ENCODE measurements around the gene MIEF1.
"Not testable (repeated sequence)": the region's sequence is repeated elsewhere in the genome, so short reads cannot be mapped to it uniquely, and the experiment has no call there.

The MIEF1 gene

DNA sequence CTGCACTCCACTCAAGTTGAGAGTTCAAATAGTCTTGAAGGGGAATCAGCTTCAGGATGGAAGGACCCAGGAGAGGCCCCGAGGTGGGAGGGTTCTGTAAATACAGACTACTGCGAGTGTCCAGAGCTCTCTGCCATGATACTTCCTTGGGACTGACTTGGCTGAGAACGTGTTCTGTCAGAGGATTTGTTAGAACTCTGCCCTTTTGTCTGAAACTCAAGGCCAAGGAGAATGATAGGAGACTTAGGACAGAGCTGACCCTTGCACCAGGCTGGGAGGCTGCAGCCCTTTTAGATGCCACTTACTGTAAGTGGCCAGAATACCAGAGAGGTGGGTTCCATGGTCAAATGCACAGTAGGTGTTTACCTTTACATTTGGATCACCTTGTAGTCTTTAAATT is 15.4 kb downstream of the MIEF1 start:
- no peak for DNase-seq

GRCh38 chr22:39518144-39518786 is 16.2 kb downstream of the MIEF1 start:
- no peak for DNase-seq

DNA sequence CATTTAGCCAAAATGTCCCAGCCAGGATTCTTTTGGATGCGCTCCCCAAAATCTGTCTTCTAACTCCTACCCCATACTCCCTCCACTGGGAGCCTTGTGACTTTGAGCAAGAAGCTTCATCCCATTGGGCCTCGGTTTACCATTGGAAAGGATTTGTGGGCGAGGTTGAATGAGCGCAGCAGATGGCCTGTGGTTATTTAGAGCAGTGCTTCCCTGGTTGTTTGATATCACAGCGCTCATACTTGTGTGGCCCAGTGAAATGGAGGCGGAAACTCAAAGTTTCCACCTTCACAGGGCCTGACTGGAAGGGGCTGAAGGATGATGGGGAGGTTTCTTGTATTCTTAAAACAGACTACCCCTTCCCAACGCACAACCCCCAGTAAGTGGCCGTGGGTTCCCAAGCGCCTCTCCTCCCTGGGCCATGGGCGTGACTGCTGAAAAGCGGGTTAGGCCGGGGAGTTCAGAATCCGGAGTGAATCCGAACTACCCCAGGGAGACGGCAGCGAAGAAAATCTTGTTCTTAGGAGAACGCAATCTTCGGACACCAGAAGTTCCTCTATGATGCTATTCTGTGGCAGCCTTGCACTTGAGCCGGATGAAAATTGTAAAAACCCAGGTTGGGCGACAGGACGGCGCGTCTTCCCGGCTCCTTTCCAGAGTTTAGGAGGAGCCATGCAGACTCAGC is 17.0 kb downstream of the MIEF1 start:
- DNase-seq: peak; percentile 47

- no peak for DNase-seq
Observed at GRCh38 chr22:39519681-39520225, 17.7 kb downstream of the MIEF1 start.

GRCh38 chr22:39520226-39521105 is 18.4 kb downstream of the MIEF1 start, which contains the start of gene ATF4:
TSS of gene ATF4 (plus strand) at chr22:39520562. CDS start at chr22:39521446, 884 bp downstream.
- DNase-seq: peak; percentile 99

DNA sequence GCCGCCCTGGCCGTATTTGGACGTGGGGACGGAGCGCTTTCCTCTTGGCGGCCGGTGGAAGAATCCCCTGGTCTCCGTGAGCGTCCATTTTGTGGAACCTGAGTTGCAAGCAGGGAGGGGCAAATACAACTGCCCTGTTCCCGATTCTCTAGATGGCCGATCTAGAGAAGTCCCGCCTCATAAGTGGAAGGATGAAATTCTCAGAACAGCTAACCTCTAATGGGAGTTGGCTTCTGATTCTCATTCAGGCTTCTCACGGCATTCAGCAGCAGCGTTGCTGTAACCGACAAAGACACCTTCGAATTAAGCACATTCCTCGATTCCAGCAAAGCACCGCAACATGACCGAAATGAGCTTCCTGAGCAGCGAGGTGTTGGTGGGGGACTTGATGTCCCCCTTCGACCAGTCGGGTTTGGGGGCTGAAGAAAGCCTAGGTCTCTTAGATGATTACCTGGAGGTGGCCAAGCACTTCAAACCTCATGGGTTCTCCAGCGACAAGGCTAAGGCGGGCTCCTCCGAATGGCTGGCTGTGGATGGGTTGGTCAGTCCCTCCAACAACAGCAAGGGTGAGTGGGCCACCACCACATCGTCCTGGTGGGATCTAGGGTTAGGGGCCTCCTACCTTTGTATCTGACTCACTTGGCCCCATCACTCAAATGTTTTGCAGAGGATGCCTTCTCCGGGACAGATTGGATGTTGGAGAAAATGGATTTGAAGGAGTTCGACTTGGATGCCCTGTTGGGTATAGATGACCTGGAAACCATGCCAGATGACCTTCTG is 19.2 kb downstream of the MIEF1 start:
- DNase-seq: not testable (repeated sequence)

DNA sequence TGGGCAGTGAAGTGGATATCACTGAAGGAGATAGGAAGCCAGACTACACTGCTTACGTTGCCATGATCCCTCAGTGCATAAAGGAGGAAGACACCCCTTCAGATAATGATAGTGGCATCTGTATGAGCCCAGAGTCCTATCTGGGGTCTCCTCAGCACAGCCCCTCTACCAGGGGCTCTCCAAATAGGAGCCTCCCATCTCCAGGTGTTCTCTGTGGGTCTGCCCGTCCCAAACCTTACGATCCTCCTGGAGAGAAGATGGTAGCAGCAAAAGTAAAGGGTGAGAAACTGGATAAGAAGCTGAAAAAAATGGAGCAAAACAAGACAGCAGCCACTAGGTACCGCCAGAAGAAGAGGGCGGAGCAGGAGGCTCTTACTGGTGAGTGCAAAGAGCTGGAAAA is 20.0 kb downstream of the MIEF1 start:
- DNase-seq: not testable (repeated sequence)

GRCh38 chr22:39522567-39523300 is 20.6 kb downstream of the MIEF1 start:
- DNase-seq: peak; percentile 58

- no peak for DNase-seq
Observed at GRCh38 chr22:39524089-39524752, 22.1 kb downstream of the MIEF1 start.

- DNase-seq: no peak
Observed at GRCh38 chr22:39524753-39525657, 22.9 kb downstream of the MIEF1 start.

DNA sequence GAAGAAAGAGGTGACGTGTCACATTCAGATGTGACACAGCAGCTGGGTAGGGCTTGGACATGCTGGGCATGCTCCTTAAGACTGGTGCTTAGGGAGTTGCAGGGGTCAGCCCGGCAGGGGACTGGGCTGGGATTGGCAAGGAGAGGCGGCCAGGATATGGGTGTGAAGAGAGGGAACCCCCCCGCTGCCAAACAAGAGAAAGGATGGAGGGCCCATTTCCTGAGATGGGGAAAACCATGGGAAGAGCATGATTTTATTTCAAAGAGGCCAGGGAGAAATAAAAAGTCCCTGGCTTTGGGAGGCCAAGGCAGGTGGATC is 23.5 kb downstream of the MIEF1 start:
- DNase-seq: no peak

DNA sequence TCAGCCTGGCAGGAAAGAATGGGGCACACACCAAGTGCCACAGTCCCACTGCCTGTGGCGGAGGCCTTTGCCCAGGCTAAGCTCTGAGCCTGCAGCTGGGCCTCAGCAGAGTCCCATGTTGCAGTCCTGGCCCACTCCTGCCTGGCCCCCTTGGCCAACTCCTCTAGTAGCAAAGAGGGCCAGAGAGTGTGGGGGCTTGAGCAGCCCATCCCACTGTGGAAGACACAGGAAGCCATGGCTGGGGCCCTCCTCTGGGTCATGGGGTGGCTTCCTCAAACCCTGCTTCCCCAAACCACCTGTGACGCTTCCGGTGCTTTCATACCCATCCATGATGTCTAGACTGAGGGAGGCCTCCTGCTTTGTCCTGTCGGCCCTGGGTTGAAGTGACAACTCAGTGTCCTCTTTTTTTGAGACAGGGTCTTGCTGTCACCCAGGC is 24.7 kb downstream of the MIEF1 start:
- DNase-seq: no peak

GRCh38 chr22:39527481-39527961 is 25.4 kb downstream of the MIEF1 start:
- no peak for DNase-seq

DNA sequence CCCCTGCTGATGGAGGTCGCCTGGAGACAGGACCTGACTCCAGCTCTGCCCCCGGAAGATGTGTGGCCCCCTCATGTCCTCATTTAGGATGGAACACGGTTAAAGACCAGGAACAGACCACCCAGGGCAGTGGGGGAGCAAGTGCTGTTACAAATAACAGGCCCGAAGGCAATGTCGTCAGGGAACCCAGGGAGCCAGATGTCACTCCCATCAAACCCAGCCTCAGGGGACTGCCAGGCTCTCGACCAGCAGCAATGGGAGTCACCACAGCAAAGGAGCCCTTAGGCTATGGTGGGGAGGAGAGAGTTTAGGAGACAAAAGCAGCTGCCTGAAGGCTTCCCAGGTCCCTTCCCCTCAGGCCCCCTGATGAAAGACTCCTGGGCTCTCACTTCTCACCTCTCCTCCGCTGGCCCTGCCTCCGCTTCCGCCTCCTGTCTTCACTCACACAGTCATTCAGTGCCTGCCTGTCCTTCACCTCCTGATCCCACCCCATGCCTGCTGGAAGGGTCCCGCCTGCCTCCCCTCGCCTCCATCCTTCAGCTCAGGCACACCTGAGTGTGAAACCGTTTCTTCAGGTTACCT is 26.1 kb downstream of the MIEF1 start:
- DNase-seq: peak; percentile 50

GRCh38 chr22:39528681-39529486 is 26.8 kb downstream of the MIEF1 start:
- peak; percentile 92 for DNase-seq

GRCh38 chr22:39529487-39529851 is 27.4 kb downstream of the MIEF1 start:
- DNase-seq: no peak

DNA sequence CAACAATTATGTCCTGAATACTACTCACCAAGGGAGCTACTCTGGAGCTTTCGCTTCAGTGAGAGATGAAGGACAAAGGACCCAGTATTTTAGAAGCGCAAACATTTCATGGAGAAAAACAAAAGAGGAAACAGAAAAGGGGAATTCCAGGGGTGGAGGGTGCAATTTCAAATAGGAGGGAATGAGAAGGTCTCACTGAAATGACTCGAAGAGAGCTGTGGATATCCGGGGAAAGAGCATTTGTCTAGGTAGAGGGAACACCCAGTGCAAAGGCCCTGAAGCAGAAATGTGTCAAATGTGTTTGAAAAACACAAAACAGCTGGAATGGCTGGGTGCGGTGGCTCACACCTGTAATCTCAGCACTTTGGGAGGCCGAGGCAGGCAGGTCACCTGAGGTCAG is 28.0 kb downstream of the MIEF1 start:
- DNase-seq: no peak

DNA sequence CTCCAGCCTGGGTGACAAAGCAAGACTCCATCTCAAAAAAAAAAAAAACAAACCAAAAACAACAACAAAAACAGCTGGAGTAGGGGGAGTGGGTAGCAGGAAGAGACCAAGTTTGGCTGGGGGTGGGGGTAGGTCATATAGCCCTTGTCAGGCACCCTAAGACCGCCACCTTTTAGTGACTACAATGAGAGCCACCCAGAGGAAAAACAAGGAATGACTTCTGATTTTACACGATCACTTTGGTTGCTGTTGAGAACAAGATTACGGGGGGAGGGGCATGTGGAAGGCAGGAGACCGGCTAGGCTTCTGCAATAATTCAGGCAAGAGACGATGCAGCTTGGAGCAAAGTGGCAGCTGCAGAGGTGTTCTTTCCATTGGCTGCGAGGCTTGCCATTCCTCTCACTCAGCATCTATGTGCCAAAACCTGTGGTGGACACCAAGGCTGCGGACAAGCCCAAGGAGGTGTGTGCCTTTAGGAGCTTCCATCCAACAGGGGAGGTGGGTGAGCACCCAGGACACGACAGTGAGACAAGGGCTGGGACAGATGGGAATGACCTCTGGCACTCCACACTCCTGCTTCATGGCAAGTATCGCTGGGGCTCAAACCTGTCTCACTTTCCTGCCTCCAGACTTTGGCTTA is 28.7 kb downstream of the MIEF1 start:
- DNase-seq: no peak

All from right forelimb (tissue), 1 donor.